ENCODE measurements around the gene ADGRA1. TPM values are rescaled to one million over a fixed set of nuclear protein-coding genes. Genes with fewer than 3 reads are reported as not detected.
"Not testable (repeated sequence)": the region's sequence is repeated elsewhere in the genome, so short reads cannot be mapped to it uniquely, and the experiment has no call there.

Gene ADGRA1
- total and polyA plus RNA-seq, 4 experiments from 2014 or later = not detected

- H3K27me3 ChIP-seq (ENCODE audit: insufficient read depth, low read length); H3K36me3 ChIP-seq (ENCODE audit: insufficient read depth, low read length); H3K27ac ChIP-seq (ENCODE audit: low read depth, low read length); H3K4me3 Mint-ChIP-seq; POLR2A ChIA-PET (ENCODE audit: partially characterized antibody); H3K27me3 Mint-ChIP-seq; CTCF ChIA-PET (ENCODE audit: partially characterized antibody); intact Hi-C loops (cut with micrococcal nuclease); DNase-seq; H3K4me1 Mint-ChIP-seq; H3K36me3 Mint-ChIP-seq; H3K27ac Mint-ChIP-seq; H3K9me3 ChIP-seq (ENCODE audit: control insufficient read depth in 1 of 2, low read length in 2 of 2); H3K4me1 ChIP-seq (ENCODE audit: insufficient read depth, low read length); H3K4me3 ChIP-seq (ENCODE audit: low read length in 2 of 2): not testable (repeated sequence)
- H3K9me3 Mint-ChIP-seq = peaks cover 0 to 22% (median 15%) of the 10 kb centered on the region in 8 donors
These were observed 23.9 kb downstream of the ADGRA1 start for GRCh38 chr10:133111640-133112039.

- no peak overlapping the region for H3K4me3 Mint-ChIP-seq
- Histone ChIP-seq H3K27me3 (ENCODE audit: insufficient read depth, low read length) (no peaks in the 10 kb centered on the region), H3K4me3 (ENCODE audit: low read length in 2 of 2) (no peak overlapping the region), H3K27ac (ENCODE audit: low read depth, low read length) (no peak overlapping the region), H3K4me1 (ENCODE audit: insufficient read depth, low read length) (no peaks in the 10 kb centered on the region), H3K36me3 (ENCODE audit: insufficient read depth, low read length) (no peaks in the 10 kb centered on the region), H3K9me3 (ENCODE audit: control insufficient read depth in 1 of 2, low read length in 2 of 2) (no peaks in the 10 kb centered on the region)
- H3K27ac Mint-ChIP-seq = no peak overlapping the region
- intact Hi-C loops (cut with micrococcal nuclease) = no loop called here
- ChIA-PET CTCF (ENCODE audit: partially characterized antibody) (no interaction called here), POLR2A (ENCODE audit: partially characterized antibody) (no interaction called here)
- no peaks in the 10 kb centered on the region for H3K36me3 Mint-ChIP-seq
- peaks cover 4% of the 10 kb centered on the region in 2 donors for H3K27me3 Mint-ChIP-seq
- no peaks in the 10 kb centered on the region for H3K4me1 Mint-ChIP-seq
- no peak for DNase-seq
- peaks cover 0 to 11% (median 7%) of the 10 kb centered on the region in 8 donors for H3K9me3 Mint-ChIP-seq
These were observed 25.6 kb downstream of the ADGRA1 start for GRCh38 chr10:133113146-133113830.

- CTCF ChIA-PET (ENCODE audit: partially characterized antibody) = no interaction called here
- Histone ChIP-seq H3K9me3 (ENCODE audit: control insufficient read depth in 1 of 2, low read length in 2 of 2) (no peaks in the 10 kb centered on the region), H3K27me3 (ENCODE audit: insufficient read depth, low read length) (no peaks in the 10 kb centered on the region), H3K27ac (ENCODE audit: low read depth, low read length) (no peak overlapping the region), H3K36me3 (ENCODE audit: insufficient read depth, low read length) (no peaks in the 10 kb centered on the region), H3K4me1 (ENCODE audit: insufficient read depth, low read length) (no peaks in the 10 kb centered on the region), H3K4me3 (ENCODE audit: low read length in 2 of 2) (no peak overlapping the region)
- no peak for DNase-seq
- Mint-ChIP-seq H3K36me3 (no peaks in the 10 kb centered on the region), H3K9me3 (peaks cover 0 to 12% (median 4%) of the 10 kb centered on the region in 8 donors), H3K4me3 (no peak overlapping the region), H3K27me3 (peaks cover 4% of the 10 kb centered on the region in 2 donors), H3K4me1 (no peaks in the 10 kb centered on the region), H3K27ac (no peak overlapping the region)
- POLR2A ChIA-PET (ENCODE audit: partially characterized antibody) = no interaction called here
- intact Hi-C loops (cut with micrococcal nuclease) = no loop called here
These were observed 26.1 kb downstream of the ADGRA1 start for GRCh38 chr10:133113847-133114246.

GRCh38 chr10:133114251-133114650 is 26.5 kb downstream of the ADGRA1 start:
- intact Hi-C loops (cut with micrococcal nuclease) = no loop called here

GRCh38 chr10:133114726-133115452 is 27.2 kb downstream of the ADGRA1 start:
- H3K36me3 ChIP-seq (ENCODE audit: insufficient read depth, low read length) = no peaks in the 10 kb centered on the region
- Mint-ChIP-seq H3K36me3 (no peaks in the 10 kb centered on the region), H3K4me3 (no peak overlapping the region), H3K4me1 (no peaks in the 10 kb centered on the region), H3K27me3 (peaks cover 4% of the 10 kb centered on the region in 2 donors), H3K27ac (no peak overlapping the region), H3K9me3 (peaks cover 0 to 9% (median 3%) of the 10 kb centered on the region in 8 donors)
- no peak overlapping the region for H3K4me3 ChIP-seq (ENCODE audit: low read length in 2 of 2)
- no peaks in the 10 kb centered on the region for H3K4me1 ChIP-seq (ENCODE audit: insufficient read depth, low read length)
- intact Hi-C loops (cut with micrococcal nuclease) = no loop called here
- H3K9me3 ChIP-seq (ENCODE audit: control insufficient read depth in 1 of 2, low read length in 2 of 2) = no peaks in the 10 kb centered on the region
- DNase-seq = no peak
- ChIA-PET CTCF (ENCODE audit: partially characterized antibody) (no interaction called here), POLR2A (ENCODE audit: partially characterized antibody) (no interaction called here)
- no peak overlapping the region for H3K27ac ChIP-seq (ENCODE audit: low read depth, low read length)
- H3K27me3 ChIP-seq (ENCODE audit: insufficient read depth, low read length) = no peaks in the 10 kb centered on the region

More at GRCh38 chr10:133114251-133114650, 26.5 kb downstream of the ADGRA1 start:
- no peaks in the 10 kb centered on the region for H3K36me3 ChIP-seq (ENCODE audit: insufficient read depth, low read length)
- Mint-ChIP-seq H3K27me3 (peaks cover 4% of the 10 kb centered on the region in 2 donors), H3K4me3 (no peak overlapping the region), H3K9me3 (peaks cover 0 to 13% (median 4%) of the 10 kb centered on the region in 8 donors), H3K36me3 (no peaks in the 10 kb centered on the region), H3K27ac (no peak overlapping the region), H3K4me1 (no peaks in the 10 kb centered on the region)
- no peaks in the 10 kb centered on the region for H3K27me3 ChIP-seq (ENCODE audit: insufficient read depth, low read length)
- POLR2A ChIA-PET (ENCODE audit: partially characterized antibody) = no interaction called here
- no peak overlapping the region for H3K27ac ChIP-seq (ENCODE audit: low read depth, low read length)
- DNase-seq = no peak
- no peaks in the 10 kb centered on the region for H3K9me3 ChIP-seq (ENCODE audit: control insufficient read depth in 1 of 2, low read length in 2 of 2)
- H3K4me3 ChIP-seq (ENCODE audit: low read length in 2 of 2) = no peak overlapping the region
- no peaks in the 10 kb centered on the region for H3K4me1 ChIP-seq (ENCODE audit: insufficient read depth, low read length)
- CTCF ChIA-PET (ENCODE audit: partially characterized antibody) = no interaction called here

GRCh38 chr10:133115453-133115842 is 27.7 kb downstream of the ADGRA1 start:
- POLR2A ChIA-PET (ENCODE audit: partially characterized antibody) = no interaction called here
- H3K4me3 Mint-ChIP-seq = no peak overlapping the region
- H3K9me3 Mint-ChIP-seq = peaks cover 0 to 12% (median 3%) of the 10 kb centered on the region in 8 donors
- no peaks in the 10 kb centered on the region for H3K36me3 Mint-ChIP-seq
- H3K4me1 Mint-ChIP-seq = no peaks in the 10 kb centered on the region
- peaks cover 2 to 3% of the 10 kb centered on the region in 2 donors for H3K27me3 Mint-ChIP-seq
- Histone ChIP-seq H3K27ac (ENCODE audit: low read depth, low read length) (no peak overlapping the region), H3K4me1 (ENCODE audit: insufficient read depth, low read length) (no peaks in the 10 kb centered on the region), H3K36me3 (ENCODE audit: insufficient read depth, low read length) (no peaks in the 10 kb centered on the region), H3K4me3 (ENCODE audit: low read length in 2 of 2) (no peak overlapping the region), H3K27me3 (ENCODE audit: insufficient read depth, low read length) (no peaks in the 10 kb centered on the region), H3K9me3 (ENCODE audit: control insufficient read depth in 1 of 2, low read length in 2 of 2) (no peaks in the 10 kb centered on the region)
- DNase-seq = no peak
- no peak overlapping the region for H3K27ac Mint-ChIP-seq
- CTCF ChIA-PET (ENCODE audit: partially characterized antibody) = no interaction called here
- intact Hi-C loops (cut with micrococcal nuclease) = no loop called here

GRCh38 chr10:133115976-133116375 is 28.3 kb downstream of the ADGRA1 start:
- ChIA-PET CTCF (ENCODE audit: partially characterized antibody) (no interaction called here), POLR2A (ENCODE audit: partially characterized antibody) (no interaction called here)
- DNase-seq = no peak
- H3K27ac Mint-ChIP-seq = no peak overlapping the region
- H3K9me3 ChIP-seq (ENCODE audit: control insufficient read depth in 1 of 2, low read length in 2 of 2) = no peaks in the 10 kb centered on the region
- no peaks in the 10 kb centered on the region for H3K36me3 ChIP-seq (ENCODE audit: insufficient read depth, low read length)
- H3K4me1 ChIP-seq (ENCODE audit: insufficient read depth, low read length) = no peaks in the 10 kb centered on the region
- no peaks in the 10 kb centered on the region for H3K4me1 Mint-ChIP-seq
- H3K4me3 Mint-ChIP-seq = no peak overlapping the region
- H3K27ac ChIP-seq (ENCODE audit: low read depth, low read length) = no peak overlapping the region
- H3K27me3 ChIP-seq (ENCODE audit: insufficient read depth, low read length) = no peaks in the 10 kb centered on the region
- no peaks in the 10 kb centered on the region for H3K36me3 Mint-ChIP-seq
- peaks cover 0 to 13% (median 3%) of the 10 kb centered on the region in 8 donors for H3K9me3 Mint-ChIP-seq
- no peak overlapping the region for H3K4me3 ChIP-seq (ENCODE audit: low read length in 2 of 2)
- intact Hi-C loops (cut with micrococcal nuclease) = no loop called here
- no peaks in the 10 kb centered on the region for H3K27me3 Mint-ChIP-seq

Data from CD4-positive, alpha-beta memory T cell (primary cell).